ENCODE data around the gene FCRLB. TPM values are rescaled to one million over a fixed set of nuclear protein-coding genes. Genes with fewer than 3 reads are reported as not detected.
"Not testable (repeated sequence)": the region's sequence is repeated elsewhere in the genome, so short reads cannot be mapped to it uniquely, and the experiment has no call there.

FCRLB gene
- 1 to 10 TPM in 1 of 4 donors, under 1 TPM in 2, not detected in 1; 0.72 to 1.4 (median 0.81) TPM for total RNA-seq

GRCh38 chr1:161720956-161721737 is at the start of gene FCRLB:
Gene FCRLB, plus strand, starts transcription at chr1:161721544. Its CDS starts 1,129 bp downstream, at chr1:161722673.
- H3K27me3 ChIP-seq: peaks cover 2% of the 10 kb centered on the region
- TF ChIP-seq EP300 (IDR thresholded peaks at IDR 0.05) (no peak), POLR2A (IDR thresholded peaks at IDR 0.05) (no peak)
- 64% methylated on average over 3 of the region's 4 CpGs for WGBS
- no peaks in the 10 kb centered on the region for H3K9me3 ChIP-seq
- no peak within 1 kb of the TSS for H3K4me3 ChIP-seq
- no peak for DNase-seq (ENCODE audit: low spot score in 2 of 2)
- H3K36me3 ChIP-seq: no peaks in the 10 kb centered on the region
- H3K27ac ChIP-seq: no peak within 1 kb of the TSS
- peaks cover 9% of the 10 kb centered on the region for H3K4me1 ChIP-seq

GRCh38 chr1:161673437-161673836 is 47.9 kb upstream of the FCRLB start:
- H3K4me3 ChIP-seq; H3K27ac ChIP-seq; DNase-seq (ENCODE audit: low spot score in 2 of 2); H3K27me3 ChIP-seq; H3K4me1 ChIP-seq; H3K9me3 ChIP-seq; H3K36me3 ChIP-seq: not testable (repeated sequence)
- WGBS: 100% methylated on average over 2 of the region's 7 CpGs

GRCh38 chr1:161674447-161674846 is 46.9 kb upstream of the FCRLB start:
- DNase-seq (ENCODE audit: low spot score in 2 of 2); H3K9me3 ChIP-seq; H3K27ac ChIP-seq; H3K4me1 ChIP-seq; H3K4me3 ChIP-seq; H3K36me3 ChIP-seq; H3K27me3 ChIP-seq: not testable (repeated sequence)
- 85% methylated on average over 3 of the region's 3 CpGs for WGBS

GRCh38 chr1:161674908-161675307 is 46.4 kb upstream of the FCRLB start:
- not testable (repeated sequence) for H3K4me3 ChIP-seq; H3K4me1 ChIP-seq; H3K27me3 ChIP-seq; DNase-seq (ENCODE audit: low spot score in 2 of 2); H3K27ac ChIP-seq; H3K9me3 ChIP-seq; H3K36me3 ChIP-seq
- 56% methylated on average over 3 of the region's 3 CpGs for WGBS

GRCh38 chr1:161676441-161676840 is 44.9 kb upstream of the FCRLB start:
- WGBS: 86% methylated on average over 2 of the region's 2 CpGs
- Histone ChIP-seq H3K4me3 (no peak overlapping the region), H3K36me3 (no peaks in the 10 kb centered on the region), H3K27ac (no peak overlapping the region), H3K9me3 (no peaks in the 10 kb centered on the region), H3K27me3 (peaks cover 9% of the 10 kb centered on the region), H3K4me1 (no peaks in the 10 kb centered on the region)
- DNase-seq (ENCODE audit: low spot score in 2 of 2): no peak
- TF ChIP-seq POLR2A (IDR thresholded peaks at IDR 0.05) (no peak), CTCF (IDR thresholded peaks at IDR 0.05) (no peak), EP300 (IDR thresholded peaks at IDR 0.05) (no peak), POLR2AphosphoS5 (IDR thresholded peaks at IDR 0.05) (no peak)

- TF ChIP-seq EP300 (IDR thresholded peaks at IDR 0.05): no peak
- TF ChIP-seq POLR2A (IDR thresholded peaks at IDR 0.05): no peak
- no peak for TF ChIP-seq POLR2AphosphoS5 (IDR thresholded peaks at IDR 0.05)
- Histone ChIP-seq H3K36me3 (no peaks in the 10 kb centered on the region), H3K4me3 (no peak overlapping the region), H3K27me3 (peaks cover 9% of the 10 kb centered on the region), H3K27ac (no peak overlapping the region), H3K4me1 (no peaks in the 10 kb centered on the region), H3K9me3 (no peaks in the 10 kb centered on the region)
- 80% methylated on average over 5 of the region's 5 CpGs for WGBS
- DNase-seq (ENCODE audit: low spot score in 2 of 2): no peak
Measured at GRCh38 chr1:161676958-161677689, 44.2 kb upstream of the FCRLB start.

- DNase-seq (ENCODE audit: low spot score in 2 of 2): no peak
- WGBS: 91% methylated on average over 3 of the region's 3 CpGs
Measured at GRCh38 chr1:161678500-161678899, 42.8 kb upstream of the FCRLB start.

GRCh38 chr1:161681879-161682278 is 39.5 kb upstream of the FCRLB start:
- no peak for DNase-seq (ENCODE audit: low spot score in 2 of 2)
- H3K27me3 ChIP-seq: peaks cover 9% of the 10 kb centered on the region
- H3K4me1 ChIP-seq: no peaks in the 10 kb centered on the region
- no peak overlapping the region for H3K27ac ChIP-seq
- H3K36me3 ChIP-seq: no peaks in the 10 kb centered on the region
- H3K4me3 ChIP-seq: no peak overlapping the region
- WGBS: 78% methylated on average over 3 of the region's 3 CpGs
- TF ChIP-seq POLR2A (IDR thresholded peaks at IDR 0.05) (no peak), EP300 (IDR thresholded peaks at IDR 0.05) (no peak), POLR2AphosphoS5 (IDR thresholded peaks at IDR 0.05) (no peak), CTCF (IDR thresholded peaks at IDR 0.05) (no peak)
- H3K9me3 ChIP-seq: no peaks in the 10 kb centered on the region

More at GRCh38 chr1:161678500-161678899, 42.8 kb upstream of the FCRLB start:
- Histone ChIP-seq H3K9me3 (no peaks in the 10 kb centered on the region), H3K4me1 (no peaks in the 10 kb centered on the region), H3K27ac (no peak overlapping the region), H3K36me3 (no peaks in the 10 kb centered on the region), H3K27me3 (peaks cover 9% of the 10 kb centered on the region), H3K4me3 (no peak overlapping the region)
- TF ChIP-seq POLR2A (IDR thresholded peaks at IDR 0.05): no peak
